H1 (cell line): ENCODE data around the gene SNX27. TPM values are rescaled to one million over a fixed set of nuclear protein-coding genes. Genes with fewer than 3 reads are reported as not detected.

Experiments
- CBX8 ChIP-seq: fragments of 300-800, 300-1000 bp; sonication (generic); IDR thresholded peaks from 2 replicates; pipeline ENCODE4 v1.7.1; 2016; ENCODE audit warnings: low read depth, low read length, borderline replicate concordance
- GABPA ChIP-seq: IDR thresholded peaks from 2 replicates; pipeline ENCODE4 v1.6.1; 2011; ENCODE audit warnings: mild to moderate bottlenecking, low read length, moderate library complexity, borderline replicate concordance; ENCODE audit not compliant: insufficient read depth
- HDAC6 ChIP-seq: IDR thresholded peaks from one replicate; pipeline ENCODE4 v1.7.1; 2012; ENCODE audit warnings: low read depth, mild to moderate bottlenecking, inconsistent platforms, low read length, moderate library complexity
- JUN ChIP-seq: IDR thresholded peaks from 2 replicates; pipeline ENCODE4 v1.6.1; 2011; ENCODE audit warnings: low read depth, mild to moderate bottlenecking, improper control_type of control experiment, low read length
- NANOG ChIP-seq: IDR thresholded peaks from 2 replicates; pipeline ENCODE4 v1.6.1; 2011; ENCODE audit warnings: low read length, low read depth, mild to moderate bottlenecking, inconsistent platforms; ENCODE audit not compliant: insufficient read depth, poor library complexity, severe bottlenecking
- TAF1 ChIP-seq: IDR thresholded peaks from 2 replicates; pipeline ENCODE4 v1.6.1; 2011; ENCODE audit warnings: mild to moderate bottlenecking, low read depth, low read length
- polyA plus RNA-seq, 7 experiments: library from polyadenylated mRNA; depleted of rRNA in 3 of 7; stranded (reverse) in 5 of 7; unstranded in 2 of 7; fragments of >200 nt in 5 of 7; fragments of 200-250 nt in 2 of 7; gene quantifications; 1 replicate in 5 of 7; 2 replicates in 1 of 7; 4 replicates in 1 of 7; pipeline versions ENCODE4 v1.2.1 to v1.2.3, GENCODE V29; 2011 to 2013; ENCODE audit warnings: missing spikeins in 2 of 7, mixed read lengths in 2 of 7
- total RNA-seq: library from RNA; stranded (reverse); fragmentation: NEBNext Ultra II Directional; extraction: Animal tissue kit (Norgen Biotek cat#: 25700); gene quantifications from 2 replicates; pipeline ENCODE4 v1.2.1, GENCODE V29; 2021
- TF ChIP-seq, protein P1 (sequence below), 3 experiments: IDR thresholded peaks; 1 replicate in 2 of 3; 2 replicates in 1 of 3; pipeline versions ENCODE4 v1.5.1 to v1.6.1; 2011; ENCODE audit warnings: low read length in 3 of 3, mild to moderate bottlenecking in 3 of 3, inconsistent platforms in 2 of 3, low read depth in 1 of 3, moderate library complexity in 1 of 3; ENCODE audit not compliant: insufficient read depth in 1 of 3; ENCODE audit errors: control extremely low read depth in 1 of 3

SNX27 gene
- total and polyA plus RNA-seq, 2 of the 8 experiments (the other 6 are each of a cell fraction or from before 2014, with no cell fraction given): 23.4 to 65.4 TPM

DNA sequence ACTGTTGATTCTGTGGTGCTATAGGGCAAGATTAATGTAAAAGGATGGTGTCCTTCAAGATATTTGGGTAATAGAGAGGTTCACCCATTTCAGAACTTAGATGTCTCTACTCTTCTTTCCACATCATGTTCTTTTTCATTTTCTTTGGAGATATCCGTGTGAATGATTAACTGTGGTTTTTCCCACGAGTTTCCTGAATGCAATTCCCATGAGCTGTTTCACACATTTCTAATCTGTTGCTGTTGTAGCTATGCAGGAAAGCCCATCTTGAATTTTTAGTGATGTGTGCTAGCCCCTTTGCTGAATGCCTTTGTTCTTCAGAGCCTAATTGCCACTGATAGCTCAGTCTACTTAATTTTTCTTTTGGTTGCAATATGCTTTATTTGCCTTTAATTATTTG, 27.6 kb downstream of the SNX27 start (continued):
- TF ChIP-seq, protein P1, sequence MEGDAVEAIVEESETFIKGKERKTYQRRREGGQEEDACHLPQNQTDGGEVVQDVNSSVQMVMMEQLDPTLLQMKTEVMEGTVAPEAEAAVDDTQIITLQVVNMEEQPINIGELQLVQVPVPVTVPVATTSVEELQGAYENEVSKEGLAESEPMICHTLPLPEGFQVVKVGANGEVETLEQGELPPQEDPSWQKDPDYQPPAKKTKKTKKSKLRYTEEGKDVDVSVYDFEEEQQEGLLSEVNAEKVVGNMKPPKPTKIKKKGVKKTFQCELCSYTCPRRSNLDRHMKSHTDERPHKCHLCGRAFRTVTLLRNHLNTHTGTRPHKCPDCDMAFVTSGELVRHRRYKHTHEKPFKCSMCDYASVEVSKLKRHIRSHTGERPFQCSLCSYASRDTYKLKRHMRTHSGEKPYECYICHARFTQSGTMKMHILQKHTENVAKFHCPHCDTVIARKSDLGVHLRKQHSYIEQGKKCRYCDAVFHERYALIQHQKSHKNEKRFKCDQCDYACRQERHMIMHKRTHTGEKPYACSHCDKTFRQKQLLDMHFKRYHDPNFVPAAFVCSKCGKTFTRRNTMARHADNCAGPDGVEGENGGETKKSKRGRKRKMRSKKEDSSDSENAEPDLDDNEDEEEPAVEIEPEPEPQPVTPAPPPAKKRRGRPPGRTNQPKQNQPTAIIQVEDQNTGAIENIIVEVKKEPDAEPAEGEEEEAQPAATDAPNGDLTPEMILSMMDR (IDR thresholded peaks at IDR 0.05; ENCODE audit: control extremely low read depth in 1 of 3, insufficient read depth in 1 of 3, low read depth in 1 of 3, low read length in 3 of 3): no peak
- TF ChIP-seq TAF1: no peak
- no peak for TF ChIP-seq GABPA
- no peak for TF ChIP-seq HDAC6
- TF ChIP-seq JUN: no peak
- no peak for TF ChIP-seq NANOG
- no peak for TF ChIP-seq CBX8
- TF ChIP-seq, all 59 proteins: peak for 0
